Stimulated activated CD8-positive, alpha-beta memory T cell treated with anti-CD3 and anti-CD28 coated beads, Interleukin-4, amount 100 ng/mL, for 24 hours (primary cell): ENCODE data around the gene CDC42EP1.
"Not testable (repeated sequence)": the region's sequence is repeated elsewhere in the genome, so short reads cannot be mapped to it uniquely, and the experiment has no call there.

ENCODE experiments used
- DNase-seq: peaks from one replicate; pipeline ENCODE4 v3.0.0-alpha.2; 2020; ENCODE audit warnings: low read depth

CDC42EP1 gene

DNA sequence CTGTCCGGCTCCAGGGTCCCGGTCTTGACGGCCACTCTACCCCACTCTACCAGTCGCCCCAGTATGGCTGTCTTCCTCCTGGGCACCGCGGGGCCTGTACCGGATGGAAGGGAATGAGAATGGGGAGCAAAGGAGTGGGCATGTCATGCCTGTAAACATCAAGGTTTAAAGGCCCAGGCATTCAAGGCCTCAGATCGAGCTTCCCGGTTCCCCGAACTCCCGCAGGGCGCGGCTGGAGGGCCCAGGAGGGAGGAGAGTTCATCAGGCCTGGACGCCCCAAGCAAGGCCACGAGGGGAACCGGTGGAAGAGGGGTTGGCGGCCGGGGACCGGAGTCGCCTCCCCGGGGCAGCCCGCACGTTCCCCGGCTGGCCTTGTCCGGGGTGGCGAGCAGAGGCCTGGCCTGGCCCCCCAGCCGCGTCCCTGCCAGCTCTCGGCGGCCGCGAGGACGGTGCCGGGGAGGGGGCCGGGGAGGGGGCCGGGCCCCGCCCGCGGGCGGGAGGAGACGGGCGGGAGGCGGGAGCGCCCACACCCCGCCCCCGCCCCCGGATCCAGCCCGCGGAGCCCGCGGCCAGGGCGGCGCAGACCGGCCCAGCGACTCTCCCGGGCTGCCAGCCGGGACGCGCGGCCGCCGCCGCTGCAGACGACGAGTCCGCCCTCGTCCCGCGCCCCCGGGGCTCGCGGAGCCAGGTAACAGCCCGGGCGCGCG, at the start of gene CDC42EP1:
Gene CDC42EP1 (plus strand): TSS at position 580 of the 707 bp plus-strand sequence. CDS start 5,870 bp downstream, outside the sequence.
- DNase-seq, result no peak

GRCh38 chr22:37511395-37512104, 48.7 kb upstream of the CDC42EP1 start:
- no peak for DNase-seq

DNA sequence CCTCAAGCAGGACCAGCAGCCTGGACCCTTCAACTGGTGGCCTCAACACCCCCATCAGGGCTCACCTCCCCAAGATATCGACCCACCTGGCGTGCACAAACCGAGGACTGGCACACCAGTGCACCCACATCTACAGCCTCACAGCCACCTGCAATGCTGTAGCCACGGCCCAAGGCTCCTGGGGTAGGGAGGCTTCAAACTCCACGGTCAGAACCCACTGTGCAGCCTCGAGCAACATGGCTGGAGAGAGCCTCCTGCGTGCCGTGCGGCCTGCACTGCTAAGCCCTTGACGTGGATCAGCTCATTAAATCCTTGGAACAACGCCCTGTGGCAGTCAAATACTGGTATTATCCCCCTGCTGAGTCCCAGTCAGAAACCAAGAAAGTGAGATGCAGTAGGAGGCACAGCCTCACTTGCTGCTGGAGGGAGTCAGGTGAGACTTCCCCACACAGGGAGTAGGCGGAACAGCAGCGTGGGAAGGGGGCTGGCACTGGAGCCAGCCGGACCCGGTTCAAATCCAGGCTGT, 45.7 kb upstream of the CDC42EP1 start:
- DNase-seq, result no peak

- no peak for DNase-seq
Observed at GRCh38 chr22:37515901-37516300, 44.4 kb upstream of the CDC42EP1 start.

DNA sequence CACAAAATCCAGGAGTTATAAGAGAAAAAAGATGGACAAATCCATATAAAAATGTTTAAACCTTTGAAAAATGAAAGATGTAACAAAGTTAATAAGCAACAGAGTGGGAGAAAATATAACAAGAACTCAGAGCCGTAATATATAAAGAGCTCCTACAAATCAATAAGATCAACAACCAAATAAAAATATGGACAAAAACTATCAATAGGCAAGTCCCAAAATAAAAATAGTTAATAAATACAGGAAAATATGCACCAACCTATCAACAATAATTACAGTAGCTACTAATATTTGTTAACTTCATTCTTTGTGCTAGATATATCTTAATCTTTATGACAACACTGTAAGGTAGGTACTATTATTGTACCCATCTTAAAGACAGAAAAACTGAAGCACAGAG, 43.8 kb upstream of the CDC42EP1 start:
- no peak for DNase-seq

- DNase-seq, result no peak
Observed at GRCh38 chr22:37517826-37518450, 42.3 kb upstream of the CDC42EP1 start.

- no peak for DNase-seq
Observed at GRCh38 chr22:37518509-37519267, 41.6 kb upstream of the CDC42EP1 start.

DNA sequence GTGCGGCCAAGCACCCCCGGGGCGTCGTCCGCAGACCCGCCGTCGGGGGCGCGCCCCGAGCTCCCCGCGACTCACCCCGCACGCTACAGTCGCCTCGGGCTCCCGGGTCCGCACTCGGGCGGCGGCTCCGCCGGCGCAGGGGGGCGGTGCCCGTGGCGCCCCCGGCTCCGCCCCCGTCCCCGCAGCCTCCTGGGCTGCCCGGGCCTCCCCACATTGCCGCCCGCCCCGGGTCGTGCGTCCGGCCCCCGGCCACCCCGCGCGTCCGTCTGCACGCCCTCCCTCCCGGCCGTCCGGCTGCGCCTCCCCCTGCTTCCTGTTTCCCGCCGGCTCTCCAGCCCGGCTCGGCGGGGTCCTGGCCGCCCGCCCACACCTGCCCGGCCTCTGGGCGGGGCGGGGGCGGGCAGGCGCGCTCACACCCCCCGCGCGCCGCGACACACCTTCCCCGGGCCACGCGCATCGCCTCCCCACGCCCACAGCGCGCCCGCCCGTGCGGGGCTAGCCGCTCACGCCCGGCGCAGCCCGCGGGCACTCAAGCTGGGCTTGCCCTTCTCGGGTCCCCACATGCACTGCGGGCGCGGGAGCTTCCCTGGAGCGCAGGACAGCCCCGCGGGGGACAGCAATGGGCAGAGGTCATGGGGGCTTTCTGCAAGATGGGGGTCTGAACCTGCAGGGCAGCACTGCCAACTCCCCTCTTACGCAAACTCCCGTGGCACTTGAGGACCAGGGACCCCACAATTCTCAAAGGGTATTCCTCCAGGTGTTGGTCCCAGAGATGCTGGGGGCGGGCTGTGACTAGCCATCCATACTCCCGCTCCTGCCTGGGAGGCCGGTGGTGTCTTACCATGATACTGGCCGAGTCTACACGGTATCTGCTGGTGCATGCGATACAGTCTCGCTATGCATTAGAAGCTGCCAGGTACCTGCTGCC, 40.7 kb upstream of the CDC42EP1 start, which contains the start of gene CARD10:
Gene CARD10 (minus strand): TSS at position 148 of the 928 bp plus-strand sequence. CDS start 215 bp downstream, outside the sequence.
- no peak for DNase-seq

DNA sequence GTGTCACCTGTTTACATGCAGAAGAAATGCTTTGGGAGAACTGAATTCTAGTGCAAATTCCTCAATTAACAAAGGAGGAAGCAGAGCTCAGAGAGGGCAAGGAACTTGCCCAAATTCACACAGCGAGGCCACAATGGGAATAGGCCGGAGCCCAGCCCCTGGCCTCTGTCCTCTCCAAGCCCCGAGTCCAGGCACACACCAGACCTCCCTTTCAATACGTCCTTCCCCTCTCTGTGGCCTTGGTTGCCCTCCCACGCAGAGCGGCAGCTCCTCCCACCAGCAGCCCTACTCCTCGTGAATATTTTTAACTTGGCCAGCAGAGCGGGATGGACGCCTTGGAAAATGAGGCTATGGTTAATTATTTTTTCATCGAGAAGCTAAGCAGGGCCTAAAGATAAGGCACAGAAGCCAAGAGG, 39.5 kb upstream of the CDC42EP1 start:
- DNase-seq, result no peak

- no peak for DNase-seq
Observed at GRCh38 chr22:37521236-37521739, 39.0 kb upstream of the CDC42EP1 start.

DNA sequence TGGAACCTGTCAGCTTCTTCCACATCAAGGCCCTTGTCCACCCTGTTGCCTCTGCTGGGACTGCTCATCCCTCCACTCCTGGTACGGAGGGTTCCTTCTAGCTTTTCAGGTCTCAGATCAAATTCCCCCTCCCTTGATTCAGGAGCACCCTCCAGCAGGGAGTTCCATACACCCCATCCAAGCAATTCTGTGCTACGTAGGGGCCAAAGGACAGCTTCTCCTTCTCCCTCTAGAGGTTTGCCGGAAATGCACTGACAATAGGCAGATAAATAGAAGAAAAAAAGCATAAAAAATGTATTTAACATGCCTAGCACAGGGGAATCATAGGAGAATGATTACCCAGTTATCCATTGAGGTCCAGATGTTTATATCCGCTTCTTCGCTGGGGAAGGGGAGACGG, 37.8 kb upstream of the CDC42EP1 start:
- no peak for DNase-seq

GRCh38 chr22:37525073-37525745, 35.1 kb upstream of the CDC42EP1 start:
- DNase-seq, result no peak

GRCh38 chr22:37525746-37526350, 34.4 kb upstream of the CDC42EP1 start:
- no peak for DNase-seq

DNA sequence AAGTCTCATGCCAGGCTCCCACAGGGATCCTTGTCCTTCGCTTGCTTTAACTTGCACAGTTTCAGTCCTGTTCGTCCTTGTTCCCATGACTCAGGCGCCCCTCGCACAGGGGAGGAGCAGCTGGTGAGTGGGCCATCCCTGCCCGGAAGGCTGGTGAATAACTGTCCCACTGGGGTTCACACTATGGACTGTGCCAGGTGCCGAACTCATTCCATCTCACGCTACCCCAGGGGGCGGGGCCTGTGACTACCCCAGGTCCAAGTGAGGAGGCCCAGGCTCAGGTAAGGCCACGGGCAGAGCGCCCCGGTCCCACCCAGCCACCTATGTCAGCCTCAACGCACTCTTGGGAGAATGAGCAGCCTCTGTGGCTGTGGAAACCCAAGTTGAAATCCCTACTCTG, 33.9 kb upstream of the CDC42EP1 start:
- DNase-seq, result no peak

DNA sequence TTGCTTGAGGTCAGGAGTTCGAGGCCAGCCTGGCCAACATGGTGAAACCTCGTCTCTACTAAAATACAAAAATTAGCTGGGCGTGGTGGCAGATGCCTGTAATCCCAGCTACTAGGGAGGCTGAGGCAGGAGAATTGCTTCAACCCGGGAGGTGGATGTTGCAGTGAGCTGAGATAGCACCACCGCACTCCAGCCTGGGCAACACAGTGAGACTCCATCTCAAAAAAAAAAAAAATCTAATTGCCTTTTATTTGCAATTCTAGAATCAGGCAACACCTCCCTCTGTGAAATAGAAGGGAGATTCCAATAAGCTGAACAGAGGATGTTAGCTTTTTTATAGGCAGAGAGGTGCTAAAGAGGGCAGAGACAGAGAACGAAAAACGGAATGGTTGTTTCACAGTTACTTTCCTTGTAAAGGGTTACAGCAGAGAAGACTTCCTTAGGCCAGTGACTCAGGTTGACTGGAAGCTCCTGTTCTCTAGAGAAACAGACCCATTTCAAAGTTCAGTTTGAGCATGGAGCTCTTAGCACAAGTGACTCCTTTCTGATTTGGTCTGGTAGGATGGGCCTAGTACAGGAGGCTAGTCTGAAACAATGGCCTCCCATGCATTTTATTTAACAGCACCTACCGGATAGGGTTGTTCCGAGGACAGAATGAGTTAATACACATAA, 33.1 kb upstream of the CDC42EP1 start:
- DNase-seq, result not testable (repeated sequence)

DNA sequence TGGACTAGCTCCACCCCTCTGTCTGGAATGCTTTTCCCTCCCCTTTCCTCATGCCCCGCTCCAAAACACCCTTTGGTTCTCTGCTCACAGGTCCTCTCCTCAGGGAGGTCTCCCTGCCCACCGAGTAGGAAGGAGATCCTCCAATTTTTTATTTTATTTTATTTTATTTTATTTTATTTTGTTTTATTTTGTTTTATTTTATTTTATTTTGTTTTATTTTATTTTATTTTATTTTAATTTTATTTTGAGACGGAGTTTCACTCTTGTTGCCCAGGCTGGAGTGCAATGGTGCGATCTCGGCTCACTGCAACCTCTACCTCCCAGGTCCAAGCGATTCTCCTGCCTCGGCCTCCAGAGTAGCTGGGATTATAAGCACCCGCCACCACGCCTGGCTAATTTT, 32.3 kb upstream of the CDC42EP1 start:
- not testable (repeated sequence) for DNase-seq

DNA sequence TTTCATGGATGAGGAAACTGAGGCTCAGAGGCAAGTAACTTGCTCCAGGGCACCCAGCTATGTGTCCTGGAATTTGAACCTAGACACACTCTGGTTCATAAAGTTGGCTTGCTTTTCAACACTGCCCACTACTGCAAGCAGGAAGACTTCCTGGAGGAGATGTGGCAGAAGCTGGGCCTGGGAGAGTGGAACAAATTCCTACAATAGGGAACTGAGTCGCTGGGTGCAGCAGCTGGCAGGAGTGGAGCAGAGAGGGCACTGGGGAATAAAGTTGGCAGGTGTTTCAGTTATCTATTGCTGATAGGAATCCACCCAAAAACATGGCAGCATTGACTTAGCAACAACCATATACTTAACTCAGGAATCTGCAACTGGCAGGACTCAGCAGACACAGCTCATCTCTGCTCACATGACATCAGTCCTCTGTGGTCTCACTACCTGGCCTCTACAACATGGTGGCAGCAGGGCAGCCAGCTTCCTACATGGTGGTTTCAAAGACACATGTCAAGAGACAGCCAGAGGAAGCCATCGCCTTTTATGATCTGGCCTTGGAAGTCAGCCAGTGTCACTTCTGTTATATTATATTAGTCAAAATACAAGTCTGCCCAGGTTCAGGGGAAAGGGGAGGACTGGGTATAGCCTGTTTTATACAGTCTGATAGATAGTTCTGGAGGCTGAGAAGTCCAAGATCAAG, 30.5 kb upstream of the CDC42EP1 start:
- DNase-seq, result no peak

GRCh38 chr22:37533995-37534394, 26.3 kb upstream of the CDC42EP1 start:
- no peak for DNase-seq
